ENCODE measurements around the gene OR10A3.

Gene OR10A3

GRCh38 chr11:7909585-7910285 lies 31.8 kb downstream of the OR10A3 start:
- Histone ChIP-seq H3K9ac (ENCODE audit: low read depth, low read length) (no peak overlapping the region), H3K79me2 (ENCODE audit: insufficient read depth, low read length) (no peaks in the 10 kb centered on the region), H3K9me3 (ENCODE audit: insufficient read depth, low read length, severe bottlenecking) (no peaks in the 10 kb centered on the region), H4K20me1 (ENCODE audit: insufficient read depth, low read length) (no peaks in the 10 kb centered on the region; the same call in 1 of the 2 replicates), H3K27ac (ENCODE audit: low read length) (no peak overlapping the region), H3K4me2 (ENCODE audit: insufficient read depth, low read length) (no peak overlapping the region), H2AFZ (ENCODE audit: low read depth, low read length) (no peak overlapping the region), H3K36me3 (ENCODE audit: insufficient read depth, low read length) (no peaks in the 10 kb centered on the region), H3K27me3 (ENCODE audit: insufficient read depth, low read length, poor library complexity) (no peaks in the 10 kb centered on the region), H3K4me3 (ENCODE audit: low read depth in 1 of 2, low read length in 2 of 2) (no peak overlapping the region), H3K4me1 (ENCODE audit: insufficient read depth, low read length) (no peaks in the 10 kb centered on the region)
- DNase-seq = no peak
- ATAC-seq (ENCODE audit: insufficient read depth, low read depth) = no peak
- TF ChIP-seq CTCF (IDR thresholded peaks at IDR 0.05; ENCODE audit: borderline replicate concordance, extremely low read depth, low read length, poor library complexity, severe bottlenecking) = no peak
- no peak for TF ChIP-seq EZH2 (IDR thresholded peaks at IDR 0.05; ENCODE audit: borderline replicate concordance, low read depth, low read length, severe bottlenecking)

GRCh38 chr11:7907121-7907520 lies 34.4 kb downstream of the OR10A3 start:
- H2AFZ ChIP-seq (ENCODE audit: low read depth, low read length) = no peak overlapping the region
- ATAC-seq (ENCODE audit: insufficient read depth, low read depth) = no peak
- TF ChIP-seq CTCF (IDR thresholded peaks at IDR 0.05; ENCODE audit: borderline replicate concordance, extremely low read depth, low read length, poor library complexity, severe bottlenecking) (no peak), EZH2 (IDR thresholded peaks at IDR 0.05; ENCODE audit: borderline replicate concordance, low read depth, low read length, severe bottlenecking) (no peak)
- no peak overlapping the region for H3K9ac ChIP-seq (ENCODE audit: low read depth, low read length)
- no peak overlapping the region for H3K4me3 ChIP-seq (ENCODE audit: low read depth in 1 of 2, low read length in 2 of 2)
- no peak overlapping the region for H3K27ac ChIP-seq (ENCODE audit: low read length)
- no peaks in the 10 kb centered on the region; the same call in 1 of the 2 replicates for H4K20me1 ChIP-seq (ENCODE audit: insufficient read depth, low read length)
- H3K4me2 ChIP-seq (ENCODE audit: insufficient read depth, low read length) = no peak overlapping the region
- H3K79me2 ChIP-seq (ENCODE audit: insufficient read depth, low read length) = no peaks in the 10 kb centered on the region
- no peak for DNase-seq
- no peaks in the 10 kb centered on the region for H3K36me3 ChIP-seq (ENCODE audit: insufficient read depth, low read length)
- no peaks in the 10 kb centered on the region for H3K4me1 ChIP-seq (ENCODE audit: insufficient read depth, low read length)
- H3K27me3 ChIP-seq (ENCODE audit: insufficient read depth, low read length, poor library complexity) = peaks cover 5% of the 10 kb centered on the region
- H3K9me3 ChIP-seq (ENCODE audit: insufficient read depth, low read length, severe bottlenecking) = no peaks in the 10 kb centered on the region

- no peak overlapping the region for H3K9ac ChIP-seq (ENCODE audit: low read depth, low read length)
Measured at GRCh38 chr11:7906481-7906880, 35.0 kb downstream of the OR10A3 start.

More at GRCh38 chr11:7906481-7906880, 35.0 kb downstream of the OR10A3 start:
- DNase-seq = no peak
- no peaks in the 10 kb centered on the region for H3K79me2 ChIP-seq (ENCODE audit: insufficient read depth, low read length)
- TF ChIP-seq CTCF (IDR thresholded peaks at IDR 0.05; ENCODE audit: borderline replicate concordance, extremely low read depth, low read length, poor library complexity, severe bottlenecking) (no peak), EZH2 (IDR thresholded peaks at IDR 0.05; ENCODE audit: borderline replicate concordance, low read depth, low read length, severe bottlenecking) (no peak)
- H3K27ac ChIP-seq (ENCODE audit: low read length) = no peak overlapping the region
- no peak overlapping the region for H3K4me3 ChIP-seq (ENCODE audit: low read depth in 1 of 2, low read length in 2 of 2)
- H2AFZ ChIP-seq (ENCODE audit: low read depth, low read length) = no peak overlapping the region
- no peaks in the 10 kb centered on the region; the same call in 1 of the 2 replicates for H4K20me1 ChIP-seq (ENCODE audit: insufficient read depth, low read length)
- no peaks in the 10 kb centered on the region for H3K36me3 ChIP-seq (ENCODE audit: insufficient read depth, low read length)
- no peak overlapping the region for H3K4me2 ChIP-seq (ENCODE audit: insufficient read depth, low read length)
- no peak for ATAC-seq (ENCODE audit: insufficient read depth, low read depth)
- no peaks in the 10 kb centered on the region for H3K9me3 ChIP-seq (ENCODE audit: insufficient read depth, low read length, severe bottlenecking)
- peaks cover 5% of the 10 kb centered on the region for H3K27me3 ChIP-seq (ENCODE audit: insufficient read depth, low read length, poor library complexity)
- no peaks in the 10 kb centered on the region for H3K4me1 ChIP-seq (ENCODE audit: insufficient read depth, low read length)
